ENCODE results near the gene FHIT.

DNA sequence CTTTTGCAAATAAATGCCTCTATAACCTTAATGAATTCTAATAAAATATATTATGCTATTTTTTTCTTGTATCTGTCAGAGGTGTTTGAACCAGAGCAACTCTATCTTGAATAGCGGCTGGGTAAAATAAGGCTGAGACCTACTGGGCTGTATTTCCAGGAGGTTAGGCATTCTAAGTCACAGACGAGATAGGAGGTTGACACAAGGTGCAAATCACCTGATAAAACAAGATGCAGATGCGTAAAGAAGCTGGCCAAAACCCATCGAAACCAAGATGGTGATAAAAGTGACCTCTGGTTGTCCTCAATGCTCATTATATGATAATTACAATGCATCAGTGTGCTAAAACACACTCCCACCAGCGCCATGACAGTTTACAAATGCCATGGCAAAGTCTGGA, 990.7 kb downstream of the FHIT start:
- no peak for TF ChIP-seq TAF1 (IDR thresholded peaks at IDR 0.05; ENCODE audit: borderline replicate concordance, low read depth, low read length)
- TF ChIP-seq ESRRA (IDR thresholded peaks at IDR 0.05; ENCODE audit: low read length): no peak
